Testis (tissue), 2 donors: ENCODE measurements around the gene PREB.

Experiments
- CTCF ChIP-seq, 3 experiments: fragments of 450-650 bp in 2 of 3; fragments of 200-600 bp in 1 of 3; sonication (generic) in 1 of 3; IDR thresholded peaks; one replicate each; pipeline ENCODE4 v1.5.1; 2016 to 2019; ENCODE audit warnings: antibody characterized with exemption in 3 of 3, mild to moderate bottlenecking in 2 of 3, moderate library complexity in 1 of 3
- POLR2A ChIP-seq: fragments of 450-650 bp; IDR thresholded peaks from one replicate; pipeline ENCODE4 v1.6.1; 2017; ENCODE audit warnings: antibody characterized with exemption, mild to moderate bottlenecking, moderate library complexity

GRCh38 chr2:27082773-27083409, 51.5 kb downstream of the PREB start:
- TF ChIP-seq CTCF (IDR thresholded peaks at IDR 0.05) (no peak), POLR2A (no peak)
